Progenitor cell of endocrine pancreas (in vitro differentiated cells): ENCODE measurements around the gene TGFBR2. TPM values are rescaled to one million over a fixed set of nuclear protein-coding genes. Genes with fewer than 3 reads are reported as not detected.

Experiments
- DNase-seq: peaks from one replicate; pipeline ENCODE4 v3.0.0; 2021; ENCODE audit warnings: low spot score; ENCODE audit not compliant: unreplicated experiment
- H3K27ac Mint-ChIP-seq: 2 replicates; pipeline ENCODE4 v1.8.0; 2021; ENCODE audit warnings: mild to moderate bottlenecking, moderate library complexity, mixed read lengths
- H3K27me3 Mint-ChIP-seq: 2 replicates; pipeline ENCODE4 v1.8.0; 2021; ENCODE audit warnings: mixed read lengths
- H3K36me3 Mint-ChIP-seq: 2 replicates; pipeline ENCODE4 v1.8.0; 2022; ENCODE audit warnings: mixed read lengths; ENCODE audit not compliant: insufficient read depth
- H3K4me1 Mint-ChIP-seq: 2 replicates; pipeline ENCODE4 v1.8.0; 2021; ENCODE audit warnings: low read depth, mixed read lengths
- H3K4me3 Mint-ChIP-seq: 2 replicates; pipeline ENCODE4 v1.8.0; 2021; ENCODE audit warnings: low read depth, mild to moderate bottlenecking, moderate library complexity, mixed read lengths
- H3K9me3 Mint-ChIP-seq: 2 replicates; pipeline ENCODE4 v1.8.0; 2021; ENCODE audit warnings: low read depth, mixed read lengths
- CTCF ChIP-seq: fragments of 200-600 bp; sonication (generic); IDR thresholded peaks from one replicate; pipeline ENCODE4 v1.5.0; 2021; ENCODE audit warnings: antibody characterized with exemption, mild to moderate bottlenecking; ENCODE audit not compliant: unreplicated experiment
- total RNA-seq: library from RNA; stranded (reverse); gene quantifications from 2 replicates; pipeline ENCODE4 v1.2.1, GENCODE V29; 2021

TGFBR2 gene
- total RNA-seq, 1 donor from 2014 or later = 21.1 TPM

GRCh38 chr3:30680789-30681648, 74.6 kb downstream of the TGFBR2 start:
- peak overlapping the region; percentile 34 for H3K27ac Mint-ChIP-seq
- no peak for TF ChIP-seq CTCF
- H3K27me3 Mint-ChIP-seq = no peaks in the 10 kb centered on the region
- peaks cover 33% of the 10 kb centered on the region for H3K36me3 Mint-ChIP-seq
- no peak for DNase-seq
- H3K4me3 Mint-ChIP-seq = no peak overlapping the region
- no peaks in the 10 kb centered on the region for H3K9me3 Mint-ChIP-seq
- no peaks in the 10 kb centered on the region for H3K4me1 Mint-ChIP-seq

DNA sequence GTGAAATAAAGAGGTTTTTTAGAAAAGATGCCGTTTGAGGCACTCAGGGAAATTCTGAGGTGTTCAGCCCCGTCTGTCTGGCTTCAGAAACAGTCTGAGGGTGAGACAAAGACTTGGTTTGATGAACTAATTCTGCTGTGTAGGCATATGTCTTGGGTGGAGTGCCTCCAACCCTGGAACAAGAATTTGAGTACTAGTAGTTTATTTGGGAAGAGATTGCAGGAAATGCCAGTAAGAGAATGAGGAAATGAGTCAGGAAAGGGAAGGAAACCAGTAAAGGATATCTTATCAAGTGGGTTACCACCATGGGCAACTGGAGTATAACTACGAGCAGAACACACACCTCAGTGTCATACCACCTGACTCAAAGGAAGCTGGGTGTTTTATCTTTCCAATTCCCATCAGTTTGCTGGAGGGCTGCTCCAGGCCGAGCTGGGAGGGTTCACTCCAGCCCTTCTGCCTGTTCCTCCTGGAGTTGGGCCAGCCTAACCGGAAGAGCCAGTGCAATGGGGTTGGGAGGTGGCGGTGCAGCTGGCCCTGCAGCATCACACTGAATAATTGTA, 75.3 kb downstream of the TGFBR2 start:
- Mint-ChIP-seq H3K27me3 (no peaks in the 10 kb centered on the region), H3K36me3 (peaks cover 31% of the 10 kb centered on the region), H3K27ac (peak overlapping the region; percentile 34), H3K4me1 (no peaks in the 10 kb centered on the region), H3K4me3 (no peak overlapping the region), H3K9me3 (no peaks in the 10 kb centered on the region)
- TF ChIP-seq CTCF = no peak
- no peak for DNase-seq

- H3K36me3 Mint-ChIP-seq = peaks cover 29% of the 10 kb centered on the region
- H3K4me3 Mint-ChIP-seq = no peak overlapping the region
- no peak for TF ChIP-seq CTCF
- no peak overlapping the region for H3K27ac Mint-ChIP-seq
- H3K9me3 Mint-ChIP-seq = no peaks in the 10 kb centered on the region
- no peak for DNase-seq
- no peaks in the 10 kb centered on the region for H3K4me1 Mint-ChIP-seq
- no peaks in the 10 kb centered on the region for H3K27me3 Mint-ChIP-seq
Observed at GRCh38 chr3:30682434-30683155, 76.2 kb downstream of the TGFBR2 start.

- peaks cover 32% of the 10 kb centered on the region for H3K36me3 Mint-ChIP-seq
- no peaks in the 10 kb centered on the region for H3K27me3 Mint-ChIP-seq
- H3K27ac Mint-ChIP-seq = no peak overlapping the region
- peaks cover 6% of the 10 kb centered on the region for H3K4me1 Mint-ChIP-seq
- H3K9me3 Mint-ChIP-seq = no peaks in the 10 kb centered on the region
- DNase-seq = no peak
- H3K4me3 Mint-ChIP-seq = no peak overlapping the region
- no peak for TF ChIP-seq CTCF
Observed at GRCh38 chr3:30683769-30684168, 77.4 kb downstream of the TGFBR2 start.

DNA sequence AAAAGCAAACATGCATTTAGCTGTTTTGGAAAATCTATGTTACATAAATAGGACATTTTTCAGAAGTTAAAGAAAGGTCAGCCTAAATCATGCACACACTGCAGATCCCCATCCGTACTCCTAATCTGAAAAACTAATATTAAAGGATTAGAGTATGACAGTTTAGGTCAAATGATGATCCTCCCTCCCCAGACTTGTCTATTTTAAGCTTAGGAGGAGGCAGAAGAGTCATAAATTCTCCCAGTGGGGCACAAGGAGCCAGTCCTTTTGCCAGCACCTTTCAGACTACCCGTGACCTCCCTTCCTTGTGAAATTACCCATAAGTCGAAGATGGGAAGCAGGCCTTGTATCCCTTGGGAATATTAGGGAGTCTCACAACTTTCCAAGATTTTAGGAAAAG, 78.0 kb downstream of the TGFBR2 start:
- H3K36me3 Mint-ChIP-seq = peaks cover 28% of the 10 kb centered on the region

More for the DNA sequence above, 78.0 kb downstream of the TGFBR2 start:
- no peak for DNase-seq
- H3K4me1 Mint-ChIP-seq = peaks cover 12% of the 10 kb centered on the region
- no peak overlapping the region for H3K4me3 Mint-ChIP-seq
- H3K27me3 Mint-ChIP-seq = no peaks in the 10 kb centered on the region
- H3K27ac Mint-ChIP-seq = no peak overlapping the region
- no peaks in the 10 kb centered on the region for H3K9me3 Mint-ChIP-seq
- no peak for TF ChIP-seq CTCF
